ENCODE results near the gene SAP30BP. TPM values are rescaled to one million over a fixed set of nuclear protein-coding genes. Genes with fewer than 3 reads are reported as not detected.

SAP30BP gene
- total and polyA plus RNA-seq, 2 of the 13 experiments (the other 11 are each of a cell fraction or from before 2014, with no cell fraction given): 67.7 to 99.4 TPM

DNA sequence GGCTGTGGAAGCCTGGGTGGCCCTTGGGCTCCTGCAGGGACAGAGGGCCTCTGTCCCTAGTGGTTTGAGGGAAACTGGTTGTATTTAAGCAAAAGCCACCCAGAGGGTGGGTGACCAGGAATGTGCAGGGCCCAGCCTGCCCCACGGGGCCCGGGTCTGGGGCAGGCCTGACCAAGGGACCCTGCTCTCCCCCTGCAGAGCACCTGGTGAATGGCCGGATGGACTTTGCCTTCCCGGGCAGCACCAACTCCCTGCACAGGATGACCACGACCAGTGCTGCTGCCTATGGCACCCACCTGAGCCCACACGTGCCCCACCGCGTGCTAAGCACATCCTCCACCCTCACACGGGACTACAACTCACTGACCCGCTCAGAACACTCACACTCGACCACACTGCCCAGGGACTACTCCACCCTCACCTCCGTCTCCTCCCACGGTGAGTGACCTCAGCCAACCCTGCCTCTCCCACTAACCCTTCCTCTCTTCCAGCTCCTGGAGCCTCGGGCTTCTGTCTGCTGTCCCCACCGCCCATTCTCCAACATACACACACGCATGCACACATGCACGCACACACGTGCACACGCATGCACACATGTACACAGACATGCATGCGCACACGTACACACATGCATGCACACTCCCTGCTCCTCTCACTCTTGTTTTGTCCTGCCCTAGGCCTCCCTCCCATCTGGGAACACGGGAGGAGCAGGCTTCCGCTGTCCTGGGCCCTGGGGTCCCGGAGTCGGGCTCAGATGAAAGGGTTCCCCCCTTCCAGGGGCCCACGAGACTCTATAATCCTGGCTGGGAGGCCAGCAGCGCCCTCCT is 87.5 kb downstream of the SAP30BP start (continued):
- TF ChIP-seq ZNF605 (CRISPR knock-in tag; IDR thresholded peaks at IDR 0.05) (peak; percentile 96), FOXO1 (CRISPR knock-in tag; IDR thresholded peaks at IDR 0.05) (peak; percentile 19; the same call in 1 of the 2 replicates), NFRKB (IDR thresholded peaks at IDR 0.05) (no peak), CENPT (CRISPR knock-in tag; IDR thresholded peaks at IDR 0.05; ENCODE audit: low read depth) (peak; percentile 97; the same call in 1 of the 2 replicates), ZSCAN29 (CRISPR knock-in tag; conservative IDR thresholded peaks at IDR 0.05) (no peak), ZNF224 (CRISPR knock-in tag; IDR thresholded peaks at IDR 0.05) (no peak), KLF9 (CRISPR knock-in tag; IDR thresholded peaks at IDR 0.05; ENCODE audit: low read depth) (no peak), KDM4B (CRISPR knock-in tag; IDR thresholded peaks at IDR 0.05) (no peak), ZNF362 (CRISPR knock-in tag; IDR thresholded peaks at IDR 0.05; ENCODE audit: borderline replicate concordance) (peak; percentile 45; the same call in 1 of the 2 replicates), ZNF724P (CRISPR knock-in tag; IDR thresholded peaks at IDR 0.05; ENCODE audit: borderline replicate concordance) (no peak), HNF4A (CRISPR knock-in tag; IDR thresholded peaks at IDR 0.05) (peak; percentile 94), FLYWCH1 (CRISPR knock-in tag; IDR thresholded peaks at IDR 0.05) (no peak), AHDC1 (CRISPR knock-in tag; IDR thresholded peaks at IDR 0.05; ENCODE audit: borderline replicate concordance) (no peak; the same call in 1 of the 2 replicates), ZNF556 (CRISPR knock-in tag; IDR thresholded peaks at IDR 0.05; ENCODE audit: borderline replicate concordance) (peak; percentile 82; the same call in 1 of the 2 replicates), NFKBIZ (CRISPR knock-in tag; IDR thresholded peaks at IDR 0.05) (peak; percentile 63; the same call in 1 of the 2 replicates), SP2 (CRISPR knock-in tag; IDR thresholded peaks at IDR 0.05) (no peak), ZFY (CRISPR knock-in tag; IDR thresholded peaks at IDR 0.05) (peak; percentile 5), KAT2B (IDR thresholded peaks at IDR 0.05; ENCODE audit: borderline replicate concordance, low read depth, low read length) (no peak)
- TF ChIP-seq, protein P1, sequence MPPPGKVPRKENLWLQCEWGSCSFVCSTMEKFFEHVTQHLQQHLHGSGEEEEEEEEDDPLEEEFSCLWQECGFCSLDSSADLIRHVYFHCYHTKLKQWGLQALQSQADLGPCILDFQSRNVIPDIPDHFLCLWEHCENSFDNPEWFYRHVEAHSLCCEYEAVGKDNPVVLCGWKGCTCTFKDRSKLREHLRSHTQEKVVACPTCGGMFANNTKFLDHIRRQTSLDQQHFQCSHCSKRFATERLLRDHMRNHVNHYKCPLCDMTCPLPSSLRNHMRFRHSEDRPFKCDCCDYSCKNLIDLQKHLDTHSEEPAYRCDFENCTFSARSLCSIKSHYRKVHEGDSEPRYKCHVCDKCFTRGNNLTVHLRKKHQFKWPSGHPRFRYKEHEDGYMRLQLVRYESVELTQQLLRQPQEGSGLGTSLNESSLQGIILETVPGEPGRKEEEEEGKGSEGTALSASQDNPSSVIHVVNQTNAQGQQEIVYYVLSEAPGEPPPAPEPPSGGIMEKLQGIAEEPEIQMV (CRISPR knock-in tag; IDR thresholded peaks at IDR 0.05; ENCODE audit: low read depth): 0 out of 2 replicates have a peak, but pooled peaks have one; percentile 62
- TF ChIP-seq, protein P2, sequence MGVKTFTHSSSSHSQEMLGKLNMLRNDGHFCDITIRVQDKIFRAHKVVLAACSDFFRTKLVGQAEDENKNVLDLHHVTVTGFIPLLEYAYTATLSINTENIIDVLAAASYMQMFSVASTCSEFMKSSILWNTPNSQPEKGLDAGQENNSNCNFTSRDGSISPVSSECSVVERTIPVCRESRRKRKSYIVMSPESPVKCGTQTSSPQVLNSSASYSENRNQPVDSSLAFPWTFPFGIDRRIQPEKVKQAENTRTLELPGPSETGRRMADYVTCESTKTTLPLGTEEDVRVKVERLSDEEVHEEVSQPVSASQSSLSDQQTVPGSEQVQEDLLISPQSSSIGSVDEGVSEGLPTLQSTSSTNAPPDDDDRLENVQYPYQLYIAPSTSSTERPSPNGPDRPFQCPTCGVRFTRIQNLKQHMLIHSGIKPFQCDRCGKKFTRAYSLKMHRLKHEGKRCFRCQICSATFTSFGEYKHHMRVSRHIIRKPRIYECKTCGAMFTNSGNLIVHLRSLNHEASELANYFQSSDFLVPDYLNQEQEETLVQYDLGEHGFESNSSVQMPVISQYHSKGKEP (CRISPR knock-in tag; IDR thresholded peaks at IDR 0.05): no peak
